ENCODE data around the gene DEFB128. TPM values are rescaled to one million over a fixed set of nuclear protein-coding genes. Genes with fewer than 3 reads are reported as not detected.

Gene DEFB128
- polyA plus RNA-seq, 1 of the 3 experiments (the other 2 are of a cell fraction), result not detected

GRCh38 chr20:235891-236290 is 46.4 kb upstream of the DEFB128 start:
- no peaks in the 10 kb centered on the region for H3K79me2 ChIP-seq (ENCODE audit: insufficient read depth)
- no peaks in the 10 kb centered on the region for H3F3A ChIP-seq (replicated peaks; ENCODE audit: insufficient read depth)
- no peaks in the 10 kb centered on the region; the same call in 1 of the 2 replicates for H3K27me3 ChIP-seq (ENCODE audit: insufficient read depth)
- no peak for TF ChIP-seq JUND (IDR thresholded peaks at IDR 0.05)
- TF ChIP-seq CHD2 (IDR thresholded peaks at IDR 0.05; ENCODE audit: low read length, partially characterized antibody), result no peak
- no peak for TF ChIP-seq MEF2A (IDR thresholded peaks at IDR 0.05; ENCODE audit: borderline replicate concordance, low read depth)
- no peak for TF ChIP-seq PBX3 (IDR thresholded peaks at IDR 0.05)
- TF ChIP-seq RXRA (IDR thresholded peaks at IDR 0.05; ENCODE audit: borderline replicate concordance, low read depth), result no peak
- TF ChIP-seq RAD21 (IDR thresholded peaks at IDR 0.05; ENCODE audit: low read length), result peak; percentile 72
- TF ChIP-seq FOXM1 (IDR thresholded peaks at IDR 0.05; ENCODE audit: low read depth), result no peak
- peak; percentile 38 for TF ChIP-seq CTCF (IDR thresholded peaks at IDR 0.05)
- no peak for TF ChIP-seq SIN3A (IDR thresholded peaks at IDR 0.05; ENCODE audit: borderline replicate concordance, low read depth, low read length)
- peak; percentile 53 for TF ChIP-seq SMC3 (IDR thresholded peaks at IDR 0.05; ENCODE audit: low read depth, low read length)
- TF ChIP-seq ELF1 (IDR thresholded peaks at IDR 0.05), result no peak
- TF ChIP-seq GABPA (IDR thresholded peaks at IDR 0.05; ENCODE audit: low read depth), result no peak
- no peak for TF ChIP-seq USF1 (IDR thresholded peaks at IDR 0.05; ENCODE audit: borderline replicate concordance, low read depth)
- no peak for TF ChIP-seq MXI1 (IDR thresholded peaks at IDR 0.05; ENCODE audit: low read depth, low read length)
- no peak for TF ChIP-seq RCOR1 (IDR thresholded peaks at IDR 0.05; ENCODE audit: low read length)
- no peak for TF ChIP-seq NRF1 (IDR thresholded peaks at IDR 0.05; ENCODE audit: low read depth, low read length)
- TF ChIP-seq EZH2phosphoT487 (IDR thresholded peaks at IDR 0.05; ENCODE audit: borderline replicate concordance, low read depth), result no peak
- TF ChIP-seq TCF12 (IDR thresholded peaks at IDR 0.05), result no peak
- TF ChIP-seq NFIC (IDR thresholded peaks at IDR 0.05; ENCODE audit: borderline replicate concordance), result no peak
- no peak for TF ChIP-seq ZBTB33 (IDR thresholded peaks at IDR 0.05; ENCODE audit: borderline replicate concordance, low read depth)
- no peak for TF ChIP-seq TAF1 (IDR thresholded peaks at IDR 0.05; ENCODE audit: borderline replicate concordance, low read depth, low read length)
- H3K4me1 ChIP-seq (ENCODE audit: control insufficient read depth in 1 of 2, insufficient read depth in 2 of 2, low read depth in 1 of 2, low read length in 1 of 2), result no peaks in the 10 kb centered on the region; a peak in 1 of 4 replicates
- no peaks in the 10 kb centered on the region for H3K36me3 ChIP-seq (replicated peaks in 1 of 2; ENCODE audit: control insufficient read depth in 1 of 2, insufficient read depth in 2 of 2, low read length in 1 of 2)
- H3K27ac ChIP-seq (ENCODE audit: low read depth in 2 of 2, low read length in 1 of 2), result no peak overlapping the region
- H2AFZ ChIP-seq (ENCODE audit: low read depth), result no peak overlapping the region
- H3K4me3 ChIP-seq (ENCODE audit: low read depth in 2 of 2, low read length in 1 of 2), result no peak overlapping the region
- ChIA-PET POLR2A (no interaction called here), CTCF (interaction anchor here (0.6 to 3.7 kb wide), 7 partner anchors 8 to 95 kb away, joined by 3 to 16 read pairs (median 4); partner anchors contain the start of gene DEFB129)
- 41% methylated on average over 1 of the region's 1 CpG for WGBS (ENCODE audit: low lambda C conversion rate)
- no peaks in the 10 kb centered on the region for H3K9me2 ChIP-seq
- H4K20me1 ChIP-seq (ENCODE audit: insufficient read depth), result no peaks in the 10 kb centered on the region
- no peak overlapping the region for H3K9ac ChIP-seq
- no peaks in the 10 kb centered on the region for H3K9me3 ChIP-seq
- DNase-seq, result peak; percentile 17
- no peak overlapping the region for H3K4me2 ChIP-seq

Measured in SK-N-SH (cell line).